Glutamatergic neuron (in vitro differentiated cells): ENCODE measurements around the gene SLC17A9. TPM values are rescaled to one million over a fixed set of nuclear protein-coding genes. Genes with fewer than 3 reads are reported as not detected.

Source experiments
- DNase-seq: peaks from one replicate; pipeline ENCODE4 v3.0.0; 2022
- H3K27ac Mint-ChIP-seq: one replicate; pipeline ENCODE4 v1.8.0; 2020; ENCODE audit warnings: mild to moderate bottlenecking, mixed read lengths, inconsistent platforms; ENCODE audit not compliant: unreplicated experiment
- H3K27me3 Mint-ChIP-seq: one replicate; pipeline ENCODE4 v1.8.0; 2020; ENCODE audit warnings: mild to moderate bottlenecking, moderate library complexity, mixed read lengths, inconsistent platforms; ENCODE audit not compliant: unreplicated experiment
- H3K36me3 Mint-ChIP-seq: one replicate; pipeline ENCODE4 v1.8.0; 2020; ENCODE audit warnings: mild to moderate bottlenecking, mixed read lengths, inconsistent platforms; ENCODE audit not compliant: unreplicated experiment
- H3K4me1 Mint-ChIP-seq: one replicate; pipeline ENCODE4 v1.8.0; 2020; ENCODE audit warnings: mild to moderate bottlenecking, low read depth, mixed read lengths, inconsistent platforms; ENCODE audit not compliant: unreplicated experiment
- H3K4me3 Mint-ChIP-seq: one replicate; pipeline ENCODE4 v1.8.0; 2020; ENCODE audit warnings: mild to moderate bottlenecking, mixed read lengths, inconsistent platforms; ENCODE audit not compliant: unreplicated experiment
- H3K9me3 Mint-ChIP-seq: one replicate; pipeline ENCODE4 v1.8.0; 2020; ENCODE audit warnings: mild to moderate bottlenecking, moderate library complexity, mixed read lengths, inconsistent platforms; ENCODE audit not compliant: unreplicated experiment
- total RNA-seq: library from RNA; stranded (reverse); fragmentation: NEBNext Ultra II Directional; extraction: Animal tissue kit (Norgen Biotek cat#: 25700); gene quantifications from one replicate; pipeline ENCODE4 v1.2.1, GENCODE V29; 2021; ENCODE audit not compliant: unreplicated experiment
- TF ChIP-seq, protein P1 (sequence below): fragments of 200-600 bp; sonication (generic); IDR thresholded peaks from one replicate; pipeline ENCODE4 v1.5.0; 2021; ENCODE audit not compliant: partially characterized antibody, unreplicated experiment

Gene SLC17A9
- total RNA-seq, 1 donor from 2014 or later = 1.8 TPM

DNA sequence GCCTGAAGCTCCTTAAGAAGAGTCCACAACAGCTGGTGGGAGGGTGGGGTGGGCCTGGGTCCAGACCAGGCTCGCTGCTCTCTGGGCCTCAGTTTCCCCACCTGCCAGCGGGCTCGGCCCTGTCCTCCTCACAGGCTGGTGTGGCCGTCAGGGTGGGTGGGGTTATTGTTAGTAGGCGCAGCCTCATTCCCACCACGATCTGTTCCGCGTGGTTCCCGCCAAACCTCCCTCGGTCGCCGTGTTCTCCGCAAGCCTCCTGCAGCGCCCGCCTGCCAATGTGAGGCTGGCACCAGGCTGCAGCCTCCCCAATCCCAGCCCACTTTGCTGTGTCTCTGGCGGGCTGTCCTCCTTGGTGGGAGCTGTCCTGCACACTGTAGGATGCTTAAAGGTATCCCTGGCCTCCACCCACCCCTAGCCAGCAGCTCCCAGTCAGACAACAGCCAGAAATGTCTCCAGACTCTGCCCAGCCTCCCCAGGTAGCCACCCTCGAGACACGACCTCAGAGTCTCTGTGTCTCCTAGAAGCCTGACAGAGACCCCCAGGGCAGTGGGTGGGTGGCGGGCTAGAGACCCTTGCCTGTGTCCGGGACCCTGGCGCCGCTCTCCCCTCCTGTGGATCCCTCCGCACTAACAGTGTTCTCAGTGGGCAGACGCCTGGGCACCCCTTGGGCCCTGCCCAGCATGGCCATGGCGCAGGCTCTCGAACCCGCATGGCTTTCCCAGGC lies 15.3 kb downstream of the SLC17A9 start:
- H3K4me3 Mint-ChIP-seq = no peak overlapping the region
- H3K27ac Mint-ChIP-seq = no peak overlapping the region
- no peaks in the 10 kb centered on the region for H3K36me3 Mint-ChIP-seq
- TF ChIP-seq, protein P1, sequence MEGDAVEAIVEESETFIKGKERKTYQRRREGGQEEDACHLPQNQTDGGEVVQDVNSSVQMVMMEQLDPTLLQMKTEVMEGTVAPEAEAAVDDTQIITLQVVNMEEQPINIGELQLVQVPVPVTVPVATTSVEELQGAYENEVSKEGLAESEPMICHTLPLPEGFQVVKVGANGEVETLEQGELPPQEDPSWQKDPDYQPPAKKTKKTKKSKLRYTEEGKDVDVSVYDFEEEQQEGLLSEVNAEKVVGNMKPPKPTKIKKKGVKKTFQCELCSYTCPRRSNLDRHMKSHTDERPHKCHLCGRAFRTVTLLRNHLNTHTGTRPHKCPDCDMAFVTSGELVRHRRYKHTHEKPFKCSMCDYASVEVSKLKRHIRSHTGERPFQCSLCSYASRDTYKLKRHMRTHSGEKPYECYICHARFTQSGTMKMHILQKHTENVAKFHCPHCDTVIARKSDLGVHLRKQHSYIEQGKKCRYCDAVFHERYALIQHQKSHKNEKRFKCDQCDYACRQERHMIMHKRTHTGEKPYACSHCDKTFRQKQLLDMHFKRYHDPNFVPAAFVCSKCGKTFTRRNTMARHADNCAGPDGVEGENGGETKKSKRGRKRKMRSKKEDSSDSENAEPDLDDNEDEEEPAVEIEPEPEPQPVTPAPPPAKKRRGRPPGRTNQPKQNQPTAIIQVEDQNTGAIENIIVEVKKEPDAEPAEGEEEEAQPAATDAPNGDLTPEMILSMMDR = no peak
- H3K4me1 Mint-ChIP-seq = peaks cover 11% of the 10 kb centered on the region
- H3K9me3 Mint-ChIP-seq = peaks cover 7% of the 10 kb centered on the region
- H3K27me3 Mint-ChIP-seq = peaks cover 7% of the 10 kb centered on the region
- DNase-seq = no peak

DNA sequence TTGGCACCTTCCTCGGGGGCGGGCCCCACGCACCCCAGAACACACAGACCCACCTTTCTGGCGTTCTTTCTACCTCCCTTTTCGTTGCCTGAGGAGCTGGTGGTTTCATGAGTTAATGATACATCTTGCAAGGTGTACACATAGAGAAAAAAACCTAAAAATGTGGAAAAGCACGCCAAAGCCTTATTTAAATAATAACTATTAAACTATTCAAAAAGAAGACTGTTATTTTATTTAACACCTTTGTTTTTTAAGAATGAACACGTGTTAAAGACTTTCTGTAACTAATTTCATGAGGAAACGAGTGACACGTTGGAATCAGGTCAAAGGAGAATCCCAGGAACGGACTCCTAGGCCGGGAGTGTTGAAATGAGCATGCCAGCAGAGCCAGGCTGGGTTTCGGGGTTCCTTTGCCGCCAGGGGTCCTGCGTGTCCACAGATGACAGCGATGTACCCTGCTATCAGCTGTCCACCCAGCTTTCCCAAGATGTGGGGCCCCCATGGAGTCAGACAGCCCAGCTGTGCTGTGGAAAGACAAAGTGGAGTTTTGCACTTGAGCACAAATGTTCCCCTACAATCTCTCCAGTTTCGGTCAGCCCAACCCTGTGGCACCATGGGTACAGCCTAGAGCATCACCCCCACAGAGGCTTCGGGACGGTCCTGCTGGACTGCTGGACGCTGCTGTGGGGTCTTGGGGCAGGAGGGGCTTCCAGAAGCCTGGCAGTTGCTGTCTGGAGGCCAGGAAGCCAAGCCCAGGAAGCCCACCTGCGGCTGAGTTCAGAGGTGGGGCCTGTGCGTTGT lies 16.1 kb downstream of the SLC17A9 start:
- H3K4me3 Mint-ChIP-seq = no peak overlapping the region
- no peak for DNase-seq
- TF ChIP-seq, protein P1 = no peak
- peaks cover 7% of the 10 kb centered on the region for H3K9me3 Mint-ChIP-seq
- H3K27me3 Mint-ChIP-seq = peaks cover 7% of the 10 kb centered on the region
- no peak overlapping the region for H3K27ac Mint-ChIP-seq
- H3K36me3 Mint-ChIP-seq = no peaks in the 10 kb centered on the region
- peaks cover 11% of the 10 kb centered on the region for H3K4me1 Mint-ChIP-seq

DNA sequence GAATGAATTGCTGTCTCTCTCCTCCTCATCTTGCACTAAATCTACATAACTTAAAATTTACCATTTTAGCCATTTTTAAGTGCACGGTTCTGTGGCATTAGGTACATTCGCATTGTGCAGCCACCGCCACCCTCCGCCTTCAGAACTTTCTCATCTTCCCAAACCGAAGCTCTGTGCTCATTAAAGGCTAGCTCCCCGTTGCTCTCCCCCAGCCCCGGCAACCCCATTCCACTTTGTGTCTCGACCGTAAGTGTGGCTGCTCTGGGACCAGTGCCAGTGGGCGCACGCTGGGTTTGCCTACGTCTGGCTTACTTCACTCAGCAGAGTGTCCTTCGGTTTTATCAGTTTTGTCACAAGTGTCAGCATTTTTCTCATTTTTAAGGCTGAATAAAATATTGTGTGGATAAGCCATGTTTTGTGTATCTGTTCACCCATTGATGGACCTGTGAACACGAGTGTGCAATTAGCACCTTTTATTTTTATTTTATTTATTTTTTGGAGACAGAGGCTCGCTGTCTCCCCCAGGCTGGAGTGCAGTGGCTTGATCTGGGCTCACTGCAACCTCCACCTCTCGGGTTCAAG lies 16.8 kb downstream of the SLC17A9 start:
- TF ChIP-seq, protein P1 = no peak
- Mint-ChIP-seq H3K36me3 (no peaks in the 10 kb centered on the region), H3K27ac (no peak overlapping the region), H3K27me3 (peaks cover 7% of the 10 kb centered on the region), H3K4me1 (peaks cover 11% of the 10 kb centered on the region), H3K4me3 (no peak overlapping the region), H3K9me3 (peaks cover 7% of the 10 kb centered on the region)
- no peak for DNase-seq

DNA sequence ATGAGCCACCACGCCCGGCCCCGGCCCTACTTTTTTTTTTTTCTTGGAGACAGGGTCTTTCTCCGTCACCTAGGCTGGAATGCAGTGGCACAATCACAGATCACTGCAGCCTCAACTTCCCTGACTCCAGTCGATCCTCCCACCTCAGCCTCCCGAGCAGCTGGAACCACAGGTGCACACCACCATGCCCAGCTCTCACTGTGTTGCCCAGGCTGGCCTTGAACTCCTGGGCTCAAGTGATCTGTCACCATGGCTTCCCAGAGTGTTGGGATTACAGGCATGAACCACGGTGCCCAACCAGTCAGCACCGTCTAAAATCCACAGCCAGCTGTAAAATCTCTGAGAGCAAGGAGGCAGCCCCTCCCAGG lies 17.4 kb downstream of the SLC17A9 start:
- Mint-ChIP-seq H3K4me1 (peaks cover 13% of the 10 kb centered on the region), H3K27ac (no peak overlapping the region), H3K9me3 (peaks cover 7% of the 10 kb centered on the region), H3K36me3 (no peaks in the 10 kb centered on the region), H3K27me3 (peaks cover 7% of the 10 kb centered on the region), H3K4me3 (no peak overlapping the region)
- TF ChIP-seq, protein P1 = no peak
- no peak for DNase-seq
